ENCODE results near the gene MIOX. TPM values are rescaled to one million over a fixed set of nuclear protein-coding genes. Genes with fewer than 3 reads are reported as not detected.

The MIOX gene
- total and polyA plus RNA-seq, 2 of the 13 experiments (the other 11 are each of a cell fraction or from before 2014, with no cell fraction given): 1.5 to 2.9 TPM

GRCh38 chr22:50454556-50455075 is 32.0 kb upstream of the MIOX start (continued):
- no peak for TF ChIP-seq UBTF (CRISPR knock-in tag; IDR thresholded peaks at IDR 0.05)
- TF ChIP-seq DR1 (CRISPR knock-in tag; IDR thresholded peaks at IDR 0.05): no peak
- TF ChIP-seq ZNF678 (CRISPR knock-in tag; IDR thresholded peaks at IDR 0.05): no peak
- TF ChIP-seq ZNF124 (CRISPR knock-in tag; IDR thresholded peaks at IDR 0.05): no peak
- TF ChIP-seq ZNF709 (CRISPR knock-in tag; IDR thresholded peaks at IDR 0.05): no peak
- TF ChIP-seq SRSF9 (IDR thresholded peaks at IDR 0.05; ENCODE audit: borderline replicate concordance, insufficient read depth, low read depth, low read length, poor library complexity, severe bottlenecking): no peak
- TF ChIP-seq ZBTB26 (CRISPR knock-in tag; IDR thresholded peaks at IDR 0.05; ENCODE audit: borderline replicate concordance): no peak

GRCh38 chr22:50455201-50455600 is 31.5 kb upstream of the MIOX start:
- no peaks in the 10 kb centered on the region for H3K27me3 ChIP-seq (ENCODE audit: control insufficient read depth in 1 of 2, insufficient read depth in 2 of 2, low read length in 2 of 2)
- no peaks in the 10 kb centered on the region for H3K79me2 ChIP-seq (ENCODE audit: insufficient read depth, low read length)
- WGBS (ENCODE audit: low lambda C conversion rate): 100% methylated on average over 3 of the region's 18 CpGs
- H4K20me1 ChIP-seq (ENCODE audit: insufficient read depth, low read length): no peaks in the 10 kb centered on the region
- BruUV-seq (replicated peaks): no TSS peak
- FAIRE-seq: no peak
- ChIA-PET CTCF (ENCODE audit: low intra/inter-chr PET ratio, low total read pairs) (no interaction called here), POLR2A (no interaction called here)
- no peak overlapping the region for H3K4me2 ChIP-seq (ENCODE audit: low read depth, low read length)
- H3K9me3 ChIP-seq (ENCODE audit: low read length): no peaks in the 10 kb centered on the region
- H3K36me3 ChIP-seq (replicated peaks in 1 of 2; ENCODE audit: control insufficient read depth in 1 of 2, insufficient read depth in 2 of 2, low read length in 2 of 2): peaks cover 22 to 49% of the 10 kb centered on the region in 2 experiments; a peak in 4 of 5 replicates
- DNase-seq (ENCODE audit: low spot score): no peak
- H3K27ac ChIP-seq (ENCODE audit: extremely low read length, insufficient read depth, low read length): no peak overlapping the region
- intact Hi-C loops (cut with micrococcal nuclease; ENCODE audit: unreplicated experiment): no loop called here
- in situ Hi-C loops (cut with HindIII; ENCODE audit: extremely low pct_ligation_motif_present, low pct_unique_long_range_greater_than_20kb): no loop called here
- H3K4me3 ChIP-seq (replicated peaks in 1 of 3; ENCODE audit: insufficient read depth in 1 of 3, low read depth in 2 of 3, low read length in 3 of 3): no peak overlapping the region
- no peak for ATAC-seq
- no peak overlapping the region for H3K9ac ChIP-seq (ENCODE audit: insufficient read depth, low read depth, low read length)
- no peaks in the 10 kb centered on the region for H3K4me1 ChIP-seq (ENCODE audit: insufficient read depth, low read length)
- no peak overlapping the region for H2AFZ ChIP-seq (ENCODE audit: low read length)
- no peak for TF ChIP-seq RFX3 (CRISPR knock-in tag; IDR thresholded peaks at IDR 0.05)
- no peak for TF ChIP-seq ZNF512 (CRISPR knock-in tag; IDR thresholded peaks at IDR 0.05)
- no peak for TF ChIP-seq ZMYM2 (CRISPR knock-in tag; IDR thresholded peaks at IDR 0.05)
- no peak for TF ChIP-seq ZNF83 (CRISPR knock-in tag; IDR thresholded peaks at IDR 0.05; ENCODE audit: borderline replicate concordance)
- no peak for TF ChIP-seq KDM5B (CRISPR knock-in tag; IDR thresholded peaks at IDR 0.05; ENCODE audit: borderline replicate concordance)
- TF ChIP-seq UBTF (CRISPR knock-in tag; IDR thresholded peaks at IDR 0.05): no peak
- no peak for TF ChIP-seq ZNF782 (CRISPR knock-in tag; IDR thresholded peaks at IDR 0.05; ENCODE audit: borderline replicate concordance)
- no peak for TF ChIP-seq ZNF367 (CRISPR knock-in tag; IDR thresholded peaks at IDR 0.05; ENCODE audit: borderline replicate concordance)
- TF ChIP-seq ETV6 (CRISPR knock-in tag; conservative IDR thresholded peaks at IDR 0.05): no peak
